Cardiac muscle cell (in vitro differentiated cells and primary cell): Measurements from ENCODE around the gene MUSTN1. TPM values are rescaled to one million over a fixed set of nuclear protein-coding genes. Genes with fewer than 3 reads are reported as not detected.

Source experiments
- DNase-seq, 2 donors: peaks; one replicate each; pipeline versions ENCODE4 v3.0.0 to v3.0.0-alpha.2; 2010 to 2017; ENCODE audit warnings: low read depth in 1 of 2, low spot score in 1 of 2
- H3K27ac ChIP-seq: fragments of 200-600 bp; sonication (generic); 2 replicates; pipeline ENCODE4 v1.5.1; 2016
- H3K27me3 ChIP-seq: fragments of 200-600 bp; sonication (generic); 2 replicates; pipeline ENCODE4 v1.6.0; 2016; ENCODE audit warnings: control low read depth
- H3K36me3 ChIP-seq: fragments of 200-600 bp; sonication (generic); 2 replicates; pipeline ENCODE4 v1.5.1; 2016; ENCODE audit warnings: control low read depth
- H3K4me1 ChIP-seq: fragments of 200-600 bp; sonication (generic); 2 replicates; pipeline ENCODE4 v1.8.1; 2017; ENCODE audit warnings: low read depth, mild to moderate bottlenecking, mixed run types
- H3K4me3 ChIP-seq: fragments of 200-600 bp; sonication (generic); 2 replicates; pipeline ENCODE4 v1.5.1; 2016; ENCODE audit warnings: mild to moderate bottlenecking
- H3K9me3 ChIP-seq: fragments of 200-600 bp; sonication (generic); 2 replicates; pipeline ENCODE4 v1.5.1; 2017; ENCODE audit warnings: low read depth, mild to moderate bottlenecking, control low read depth
- polyA plus RNA-seq: library from polyadenylated mRNA; unstranded; fragments of >200 nt; fragmentation: Nextera tagmentation; extraction: Ambion mirVana; gene quantifications from 2 replicates; pipeline ENCODE4 v1.2.1, GENCODE V29; 2016
- total RNA-seq: library from RNA; depleted of rRNA; stranded (reverse); fragments of >200 nt; gene quantifications from 2 replicates; pipeline ENCODE4 v1.2.3, GENCODE V29; 2016
- TF ChIP-seq, protein P1 (sequence below): IDR thresholded peaks from 2 replicates; pipeline ENCODE4 v1.5.1; 2012; ENCODE audit warnings: low read depth, mild to moderate bottlenecking, low read length

Gene MUSTN1
- total and polyA plus RNA-seq, 2 experiments from 2014 or later, result not detected

DNA sequence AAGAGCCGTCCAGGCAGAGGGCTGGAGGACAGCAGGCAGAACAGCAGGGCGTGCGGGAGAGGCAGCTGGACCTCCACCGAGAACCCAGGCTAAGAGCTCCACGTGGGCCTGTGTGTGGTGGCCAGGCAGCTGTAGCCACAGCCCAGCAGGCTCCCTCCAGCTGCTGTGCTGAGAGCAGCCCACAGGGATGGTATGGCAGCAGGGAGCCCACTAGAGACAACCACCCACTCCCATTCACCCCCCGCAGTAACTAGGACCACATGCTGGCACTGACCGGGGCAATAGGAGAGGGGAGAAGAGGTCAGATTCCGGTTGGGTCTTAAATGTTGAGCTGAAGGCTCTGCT, 25.6 kb upstream of the MUSTN1 start:
- Histone ChIP-seq H3K9me3 (no peaks in the 10 kb centered on the region), H3K4me1 (no peaks in the 10 kb centered on the region), H3K4me3 (no peak overlapping the region), H3K27me3 (no peaks in the 10 kb centered on the region), H3K27ac (no peak overlapping the region), H3K36me3 (no peaks in the 10 kb centered on the region)
- no peak for DNase-seq
- TF ChIP-seq, protein P1, sequence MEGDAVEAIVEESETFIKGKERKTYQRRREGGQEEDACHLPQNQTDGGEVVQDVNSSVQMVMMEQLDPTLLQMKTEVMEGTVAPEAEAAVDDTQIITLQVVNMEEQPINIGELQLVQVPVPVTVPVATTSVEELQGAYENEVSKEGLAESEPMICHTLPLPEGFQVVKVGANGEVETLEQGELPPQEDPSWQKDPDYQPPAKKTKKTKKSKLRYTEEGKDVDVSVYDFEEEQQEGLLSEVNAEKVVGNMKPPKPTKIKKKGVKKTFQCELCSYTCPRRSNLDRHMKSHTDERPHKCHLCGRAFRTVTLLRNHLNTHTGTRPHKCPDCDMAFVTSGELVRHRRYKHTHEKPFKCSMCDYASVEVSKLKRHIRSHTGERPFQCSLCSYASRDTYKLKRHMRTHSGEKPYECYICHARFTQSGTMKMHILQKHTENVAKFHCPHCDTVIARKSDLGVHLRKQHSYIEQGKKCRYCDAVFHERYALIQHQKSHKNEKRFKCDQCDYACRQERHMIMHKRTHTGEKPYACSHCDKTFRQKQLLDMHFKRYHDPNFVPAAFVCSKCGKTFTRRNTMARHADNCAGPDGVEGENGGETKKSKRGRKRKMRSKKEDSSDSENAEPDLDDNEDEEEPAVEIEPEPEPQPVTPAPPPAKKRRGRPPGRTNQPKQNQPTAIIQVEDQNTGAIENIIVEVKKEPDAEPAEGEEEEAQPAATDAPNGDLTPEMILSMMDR, result no peak

DNA sequence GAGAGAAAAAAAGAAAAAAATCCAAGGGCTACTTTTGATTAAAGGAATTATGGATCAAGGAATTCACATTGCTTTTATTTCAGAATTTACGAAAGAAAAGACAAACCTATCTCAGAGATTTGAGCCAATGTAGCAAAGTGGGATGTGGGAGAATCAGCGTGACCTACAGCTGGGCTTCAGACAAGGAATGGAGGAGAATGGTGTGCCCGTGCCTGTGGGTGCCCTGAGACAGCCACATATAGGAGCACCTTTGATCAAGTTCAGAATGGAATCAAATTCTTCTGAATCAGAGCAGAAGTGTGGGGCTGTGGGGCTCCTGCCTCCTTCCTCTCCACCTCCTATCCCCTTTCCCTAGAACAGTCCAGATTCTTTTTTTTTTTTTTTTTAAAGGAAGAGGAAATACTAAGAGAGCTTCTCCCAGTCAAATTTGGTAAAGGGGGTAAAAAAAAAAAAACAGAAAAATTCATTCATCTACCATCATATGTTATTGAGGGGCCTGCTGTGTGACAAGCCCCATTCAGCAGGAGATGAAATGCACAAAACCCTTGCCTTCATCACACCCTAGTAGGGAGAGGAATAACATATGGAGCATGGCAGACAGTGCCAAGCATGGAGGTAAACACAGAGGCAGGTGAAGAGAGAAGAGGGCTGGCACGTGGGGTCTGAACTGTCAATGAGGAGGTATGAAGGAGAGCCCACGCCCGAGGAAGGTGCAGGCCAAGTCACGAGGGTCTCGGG, 25.0 kb upstream of the MUSTN1 start:
- Histone ChIP-seq H3K4me3 (no peak overlapping the region), H3K27me3 (no peaks in the 10 kb centered on the region), H3K36me3 (no peaks in the 10 kb centered on the region), H3K9me3 (no peaks in the 10 kb centered on the region), H3K4me1 (no peaks in the 10 kb centered on the region), H3K27ac (no peak overlapping the region)
- DNase-seq, result no peak
- TF ChIP-seq, protein P1, result no peak

- no peaks in the 10 kb centered on the region for H3K4me1 ChIP-seq
- H3K4me3 ChIP-seq, result no peak overlapping the region
- no peaks in the 10 kb centered on the region for H3K27me3 ChIP-seq
- H3K9me3 ChIP-seq, result no peaks in the 10 kb centered on the region
- TF ChIP-seq, protein P1, result no peak
- H3K27ac ChIP-seq, result no peak overlapping the region
- no peaks in the 10 kb centered on the region for H3K36me3 ChIP-seq
- no peak for DNase-seq
Measured at GRCh38 chr3:52857864-52858263, 23.0 kb upstream of the MUSTN1 start.

- Histone ChIP-seq H3K36me3 (no peaks in the 10 kb centered on the region), H3K4me1 (no peaks in the 10 kb centered on the region), H3K27me3 (no peaks in the 10 kb centered on the region), H3K27ac (no peak overlapping the region), H3K9me3 (no peaks in the 10 kb centered on the region), H3K4me3 (no peak overlapping the region)
- DNase-seq, result no peak
- TF ChIP-seq, protein P1, result no peak
Measured at GRCh38 chr3:52857133-52857532, 22.3 kb upstream of the MUSTN1 start.

GRCh38 chr3:52856666-52857065, 21.8 kb upstream of the MUSTN1 start:
- H3K36me3 ChIP-seq, result no peaks in the 10 kb centered on the region

More at GRCh38 chr3:52856666-52857065, 21.8 kb upstream of the MUSTN1 start:
- TF ChIP-seq, protein P1, result no peak
- Histone ChIP-seq H3K4me3 (no peak overlapping the region), H3K27me3 (no peaks in the 10 kb centered on the region), H3K27ac (no peak overlapping the region), H3K4me1 (no peaks in the 10 kb centered on the region), H3K9me3 (no peaks in the 10 kb centered on the region)
- DNase-seq, result no peak
